ENCODE data around the gene IFTAP. TPM values are rescaled to one million over a fixed set of nuclear protein-coding genes. Genes with fewer than 3 reads are reported as not detected.

Gene IFTAP
- total and polyA plus RNA-seq, 10 of the 15 experiments (the other 5 are each of a cell fraction or from before 2014, with no cell fraction given), result 0.32 to 1.0 (median 0.63) TPM; not detected in 2

GRCh38 chr11:36590513-36590912, 3.8 kb upstream of the IFTAP start:
- peak; percentile 74 for FAIRE-seq
- Histone ChIP-seq H2AFZ (ENCODE audit: control insufficient read depth, low read depth, low read length) (no peak overlapping the region), H3K36me3 (ENCODE audit: control insufficient read depth in 2 of 2, insufficient read depth in 2 of 2, low read length in 1 of 2) (no peaks in the 10 kb centered on the region), H4K20me1 (ENCODE audit: control insufficient read depth, insufficient read depth) (no peaks in the 10 kb centered on the region), H3K4me2 (ENCODE audit: control insufficient read depth, insufficient read depth) (no peak overlapping the region), H3K27ac (ENCODE audit: control insufficient read depth, insufficient read depth) (no peak overlapping the region), H3K79me2 (ENCODE audit: control insufficient read depth, insufficient read depth, low read length) (no peaks in the 10 kb centered on the region), H3K4me3 (no peak overlapping the region), H3K27me3 (replicated peaks in 1 of 2; ENCODE audit: control insufficient read depth in 2 of 2, insufficient read depth in 2 of 2, low read length in 1 of 2) (peaks cover 4 to 8% of the 10 kb centered on the region in 2 experiments; a peak in 2 of 4 replicates), H3K4me1 (ENCODE audit: control insufficient read depth, insufficient read depth, low read length) (no peaks in the 10 kb centered on the region), H3K9me3 (replicated peaks; ENCODE audit: control insufficient read depth, insufficient read depth, low read length) (no peaks in the 10 kb centered on the region), H3K9ac (ENCODE audit: control insufficient read depth, insufficient read depth, low read length) (no peak overlapping the region)
- SMC1A ChIA-PET (ENCODE audit: uncharacterized antibody, unreplicated experiment), result no interaction called here
- intact Hi-C loops (cut with micrococcal nuclease; ENCODE audit: unreplicated experiment) (no loop called here), in situ Hi-C loops (cut with MboI) (no loop called here)
- ATAC-seq, result no peak
- no TSS peak for BruUV-seq (replicated peaks)
- POLR2A ChIA-PET, result no interaction called here
- no peak for DNase-seq (ENCODE audit: low read depth, low spot score)
- TF ChIP-seq NR2F1 (conservative IDR thresholded peaks at IDR 0.05) (no peak), BCLAF1 (IDR thresholded peaks at IDR 0.05) (no peak), RAD51 (IDR thresholded peaks at IDR 0.05) (no peak), RFX5 (IDR thresholded peaks at IDR 0.05; ENCODE audit: low read depth, low read length) (no peak), NFXL1 (IDR thresholded peaks at IDR 0.05; ENCODE audit: borderline replicate concordance) (no peak), E2F4 (IDR thresholded peaks at IDR 0.05; ENCODE audit: low read depth, low read length) (no peak)
- RAD21 ChIA-PET (ENCODE audit: unreplicated experiment), result no interaction called here
- CTCF ChIA-PET, result interaction anchor here (0.5 to 0.7 kb wide), 2 partner anchors 82 to 112 kb away, joined by 3 read pairs; no protein-coding TSS in a partner anchor
- 24% methylated on average over 4 of the region's 4 CpGs for WGBS (ENCODE audit: insufficient coverage, insufficient replicate concordance, low lambda C conversion rate, missing lambda C conversion rate)
